ENCODE results near the gene ROBO1. TPM values are rescaled to one million over a fixed set of nuclear protein-coding genes. Genes with fewer than 3 reads are reported as not detected.

ROBO1 gene
- total RNA-seq, 1 experiment from 2014 or later, result 35.5 TPM

DNA sequence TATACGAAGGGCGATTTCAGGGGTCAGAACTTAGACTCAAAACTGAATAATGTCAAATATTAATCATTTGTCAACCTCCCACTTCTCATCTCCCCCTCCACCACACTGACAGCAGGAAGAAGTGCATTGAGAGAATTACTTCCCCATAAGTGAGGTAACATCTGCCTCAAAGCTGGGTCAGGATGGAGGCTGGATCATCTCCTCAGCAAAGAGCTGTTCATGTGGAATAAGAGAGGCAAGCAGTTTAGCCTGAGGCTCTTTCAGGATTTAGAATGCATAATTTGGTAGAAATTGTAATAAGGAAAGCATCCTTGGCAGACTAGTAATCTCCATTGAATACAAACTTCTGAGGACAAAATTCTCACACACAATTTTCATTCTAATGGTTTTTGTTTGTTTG is 512.1 kb downstream of the ROBO1 start:
- CTCF ChIA-PET, result no interaction called here
- no peaks in the 10 kb centered on the region; the same call in 1 of the 2 replicates for H3K27me3 ChIP-seq (ENCODE audit: low read length)
- DNase-seq (no peak), ATAC-seq (no peak)
- no TSS peak for BruUV-seq (replicated peaks)
- no peaks in the 10 kb centered on the region for H3K79me2 ChIP-seq (ENCODE audit: low read length)
- H3K4me1 ChIP-seq (ENCODE audit: insufficient read depth, low read length), result no peaks in the 10 kb centered on the region
- no peaks in the 10 kb centered on the region for H4K20me1 ChIP-seq (ENCODE audit: low read length)
- no peaks in the 10 kb centered on the region for H3K9me2 ChIP-seq (replicated peaks; ENCODE audit: low read length)
- no peaks in the 10 kb centered on the region for H3F3A ChIP-seq (ENCODE audit: low read length, unreplicated experiment)
- POLR2A ChIA-PET (ENCODE audit: unreplicated experiment), result no interaction called here
- no peak overlapping the region for H3K27ac ChIP-seq (ENCODE audit: low read length)
- H2AFZ ChIP-seq (ENCODE audit: low read length), result no peak overlapping the region
- TF ChIP-seq EZH2phosphoT487 (IDR thresholded peaks at IDR 0.05; ENCODE audit: borderline replicate concordance, low read length), result no peak
- TF ChIP-seq, protein P1, sequence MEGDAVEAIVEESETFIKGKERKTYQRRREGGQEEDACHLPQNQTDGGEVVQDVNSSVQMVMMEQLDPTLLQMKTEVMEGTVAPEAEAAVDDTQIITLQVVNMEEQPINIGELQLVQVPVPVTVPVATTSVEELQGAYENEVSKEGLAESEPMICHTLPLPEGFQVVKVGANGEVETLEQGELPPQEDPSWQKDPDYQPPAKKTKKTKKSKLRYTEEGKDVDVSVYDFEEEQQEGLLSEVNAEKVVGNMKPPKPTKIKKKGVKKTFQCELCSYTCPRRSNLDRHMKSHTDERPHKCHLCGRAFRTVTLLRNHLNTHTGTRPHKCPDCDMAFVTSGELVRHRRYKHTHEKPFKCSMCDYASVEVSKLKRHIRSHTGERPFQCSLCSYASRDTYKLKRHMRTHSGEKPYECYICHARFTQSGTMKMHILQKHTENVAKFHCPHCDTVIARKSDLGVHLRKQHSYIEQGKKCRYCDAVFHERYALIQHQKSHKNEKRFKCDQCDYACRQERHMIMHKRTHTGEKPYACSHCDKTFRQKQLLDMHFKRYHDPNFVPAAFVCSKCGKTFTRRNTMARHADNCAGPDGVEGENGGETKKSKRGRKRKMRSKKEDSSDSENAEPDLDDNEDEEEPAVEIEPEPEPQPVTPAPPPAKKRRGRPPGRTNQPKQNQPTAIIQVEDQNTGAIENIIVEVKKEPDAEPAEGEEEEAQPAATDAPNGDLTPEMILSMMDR (conservative IDR thresholded peaks at IDR 0.05; ENCODE audit: low read depth, low read length), result no peak
- TF ChIP-seq EZH2 (IDR thresholded peaks at IDR 0.05; ENCODE audit: low read length, unreplicated experiment), result no peak
- no peak overlapping the region for H3K4me3 ChIP-seq (ENCODE audit: low read length)
- no peak overlapping the region for H3K9ac ChIP-seq (ENCODE audit: low read length)
- H3K9me3 ChIP-seq (ENCODE audit: low read length), result no peaks in the 10 kb centered on the region
- H3K4me2 ChIP-seq (ENCODE audit: low read length), result no peak overlapping the region
- no peaks in the 10 kb centered on the region for H3K36me3 ChIP-seq (ENCODE audit: low read depth, low read length)
- intact Hi-C loops (cut with micrococcal nuclease), result no loop called here

DNA sequence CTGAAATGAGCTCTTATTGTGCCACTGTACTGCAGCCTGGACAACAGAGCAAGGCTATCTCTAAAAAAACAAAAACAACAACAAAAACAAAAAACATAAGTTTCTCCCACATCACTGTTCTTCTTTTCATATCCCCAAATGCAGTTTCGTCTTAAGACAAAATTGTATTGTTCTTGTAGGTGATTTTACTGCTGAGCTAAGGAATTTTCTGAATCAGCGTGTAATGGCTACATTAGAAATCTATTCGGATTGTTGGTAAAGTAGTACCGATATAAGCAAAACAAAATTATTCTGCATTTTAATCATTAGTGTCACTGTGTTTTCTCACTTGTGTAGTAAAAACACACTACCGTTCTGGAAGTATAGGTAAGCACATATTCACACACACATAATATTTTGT is 512.5 kb downstream of the ROBO1 start:
- no peak overlapping the region for H3K9ac ChIP-seq (ENCODE audit: low read length)
- no peaks in the 10 kb centered on the region for H4K20me1 ChIP-seq (ENCODE audit: low read length)
- H3K4me3 ChIP-seq (ENCODE audit: low read length), result no peak overlapping the region
- DNase-seq (no peak), ATAC-seq (no peak)
- no peak overlapping the region for H3K4me2 ChIP-seq (ENCODE audit: low read length)
- H3K9me3 ChIP-seq (ENCODE audit: low read length), result no peaks in the 10 kb centered on the region
- ChIA-PET POLR2A (ENCODE audit: unreplicated experiment) (no interaction called here), CTCF (no interaction called here)
- no peaks in the 10 kb centered on the region for H3K36me3 ChIP-seq (ENCODE audit: low read depth, low read length)
- H3K4me1 ChIP-seq (ENCODE audit: insufficient read depth, low read length), result no peaks in the 10 kb centered on the region
- TF ChIP-seq EZH2 (IDR thresholded peaks at IDR 0.05; ENCODE audit: low read length, unreplicated experiment), result no peak
- BruUV-seq (replicated peaks), result no TSS peak
- H2AFZ ChIP-seq (ENCODE audit: low read length), result no peak overlapping the region
- no peak overlapping the region for H3K27ac ChIP-seq (ENCODE audit: low read length)
- H3F3A ChIP-seq (ENCODE audit: low read length, unreplicated experiment), result no peaks in the 10 kb centered on the region
- H3K9me2 ChIP-seq (replicated peaks; ENCODE audit: low read length), result no peaks in the 10 kb centered on the region
- intact Hi-C loops (cut with micrococcal nuclease), result no loop called here
- H3K79me2 ChIP-seq (ENCODE audit: low read length), result no peaks in the 10 kb centered on the region
- H3K27me3 ChIP-seq (ENCODE audit: low read length), result no peaks in the 10 kb centered on the region; the same call in 1 of the 2 replicates

- H3K4me2 ChIP-seq (ENCODE audit: low read length), result no peak overlapping the region
- H3K9me3 ChIP-seq (ENCODE audit: low read length), result no peaks in the 10 kb centered on the region
- ChIA-PET POLR2A (ENCODE audit: unreplicated experiment) (no interaction called here), CTCF (no interaction called here)
- TF ChIP-seq EZH2phosphoT487 (IDR thresholded peaks at IDR 0.05; ENCODE audit: borderline replicate concordance, low read length) (no peak), EZH2 (IDR thresholded peaks at IDR 0.05; ENCODE audit: low read length, unreplicated experiment) (no peak)
- TF ChIP-seq, protein P1 (conservative IDR thresholded peaks at IDR 0.05; ENCODE audit: low read depth, low read length), result no peak
- ATAC-seq (no peak), DNase-seq (no peak)
- no peaks in the 10 kb centered on the region for H3F3A ChIP-seq (ENCODE audit: low read length, unreplicated experiment)
- intact Hi-C loops (cut with micrococcal nuclease), result no loop called here
- BruUV-seq (replicated peaks), result no TSS peak
- no peak overlapping the region for H3K27ac ChIP-seq (ENCODE audit: low read length)
- no peaks in the 10 kb centered on the region for H3K4me1 ChIP-seq (ENCODE audit: insufficient read depth, low read length)
- H3K79me2 ChIP-seq (ENCODE audit: low read length), result no peaks in the 10 kb centered on the region
- H3K9ac ChIP-seq (ENCODE audit: low read length), result no peak overlapping the region
- H2AFZ ChIP-seq (ENCODE audit: low read length), result no peak overlapping the region
- H4K20me1 ChIP-seq (ENCODE audit: low read length), result no peaks in the 10 kb centered on the region
- H3K4me3 ChIP-seq (ENCODE audit: low read length), result no peak overlapping the region
- no peaks in the 10 kb centered on the region for H3K9me2 ChIP-seq (replicated peaks; ENCODE audit: low read length)
- no peaks in the 10 kb centered on the region; the same call in 1 of the 2 replicates for H3K27me3 ChIP-seq (ENCODE audit: low read length)
- no peaks in the 10 kb centered on the region for H3K36me3 ChIP-seq (ENCODE audit: low read depth, low read length)
Measured at GRCh38 chr3:79253704-79254103, 514.1 kb downstream of the ROBO1 start.

All from PC-3 (cell line).